GM10248 (cell line): ENCODE data around the gene FBLN2.

ENCODE experiments used
- CTCF ChIA-PET: fragments of 300-600 bp; sonication (Branson Sonifier 250); formaldehyde crosslinking; extraction: SDS; loops from one replicate; lab custom pipeline; 2021; ENCODE audit warnings: antibody characterized with exemption; lab: Yijun Ruan, JAX
- POLR2A ChIA-PET: fragments of 350-650 bp; sonication (Branson Sonifier 250); formaldehyde crosslinking; extraction: SDS; loops from one replicate; lab custom pipeline; 2020; ENCODE audit warnings: antibody characterized with exemption; lab: Yijun Ruan, JAX
- DNase-seq: peaks from one replicate; pipeline ENCODE4 v3.0.0; 2012; ENCODE audit errors: extremely low spot score
- TF ChIP-seq, protein P1 (sequence below): IDR thresholded peaks from 2 replicates; pipeline ENCODE4 v1.5.1; 2012; ENCODE audit warnings: mild to moderate bottlenecking, low read depth; ENCODE audit errors: extremely low read depth, missing control alignments, control extremely low read depth

The FBLN2 gene

DNA sequence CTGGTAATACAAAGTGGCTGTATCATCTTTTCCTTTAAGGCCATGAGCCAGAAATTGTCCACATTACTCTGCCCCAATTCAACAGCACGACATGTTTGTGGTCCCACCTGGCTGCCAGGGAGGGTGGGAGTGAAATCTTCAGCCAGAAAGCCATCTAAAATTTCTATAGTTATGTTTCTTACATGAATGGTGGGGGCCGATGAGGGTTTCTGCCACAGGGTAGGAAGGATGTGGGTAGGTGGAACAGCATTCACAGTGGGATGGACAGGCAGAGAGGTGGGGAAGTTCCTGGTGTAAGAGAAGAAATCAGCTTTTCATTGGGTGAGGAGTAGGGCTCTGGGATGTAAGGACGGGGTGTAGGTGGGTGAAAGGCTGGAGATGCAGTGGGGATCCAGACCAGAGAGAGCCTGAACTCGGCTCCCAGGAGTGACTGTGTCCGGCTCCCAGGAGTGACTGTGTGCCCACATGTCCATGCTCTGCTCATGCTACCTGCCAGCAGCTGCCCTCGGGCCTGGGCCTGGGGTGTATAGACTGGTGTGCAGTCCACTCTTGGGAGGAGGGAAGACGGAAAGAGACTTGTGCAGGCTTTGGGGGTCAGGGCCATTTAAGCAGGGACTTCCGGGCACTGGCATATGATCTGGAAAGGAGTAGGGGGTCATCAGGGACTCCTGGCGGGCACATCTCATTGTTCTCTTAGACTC is 3.8 kb upstream of the FBLN2 start:
- ChIA-PET CTCF (no interaction called here), POLR2A (no interaction called here)
- TF ChIP-seq, protein P1, sequence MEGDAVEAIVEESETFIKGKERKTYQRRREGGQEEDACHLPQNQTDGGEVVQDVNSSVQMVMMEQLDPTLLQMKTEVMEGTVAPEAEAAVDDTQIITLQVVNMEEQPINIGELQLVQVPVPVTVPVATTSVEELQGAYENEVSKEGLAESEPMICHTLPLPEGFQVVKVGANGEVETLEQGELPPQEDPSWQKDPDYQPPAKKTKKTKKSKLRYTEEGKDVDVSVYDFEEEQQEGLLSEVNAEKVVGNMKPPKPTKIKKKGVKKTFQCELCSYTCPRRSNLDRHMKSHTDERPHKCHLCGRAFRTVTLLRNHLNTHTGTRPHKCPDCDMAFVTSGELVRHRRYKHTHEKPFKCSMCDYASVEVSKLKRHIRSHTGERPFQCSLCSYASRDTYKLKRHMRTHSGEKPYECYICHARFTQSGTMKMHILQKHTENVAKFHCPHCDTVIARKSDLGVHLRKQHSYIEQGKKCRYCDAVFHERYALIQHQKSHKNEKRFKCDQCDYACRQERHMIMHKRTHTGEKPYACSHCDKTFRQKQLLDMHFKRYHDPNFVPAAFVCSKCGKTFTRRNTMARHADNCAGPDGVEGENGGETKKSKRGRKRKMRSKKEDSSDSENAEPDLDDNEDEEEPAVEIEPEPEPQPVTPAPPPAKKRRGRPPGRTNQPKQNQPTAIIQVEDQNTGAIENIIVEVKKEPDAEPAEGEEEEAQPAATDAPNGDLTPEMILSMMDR = no peak
- DNase-seq = no peak

DNA sequence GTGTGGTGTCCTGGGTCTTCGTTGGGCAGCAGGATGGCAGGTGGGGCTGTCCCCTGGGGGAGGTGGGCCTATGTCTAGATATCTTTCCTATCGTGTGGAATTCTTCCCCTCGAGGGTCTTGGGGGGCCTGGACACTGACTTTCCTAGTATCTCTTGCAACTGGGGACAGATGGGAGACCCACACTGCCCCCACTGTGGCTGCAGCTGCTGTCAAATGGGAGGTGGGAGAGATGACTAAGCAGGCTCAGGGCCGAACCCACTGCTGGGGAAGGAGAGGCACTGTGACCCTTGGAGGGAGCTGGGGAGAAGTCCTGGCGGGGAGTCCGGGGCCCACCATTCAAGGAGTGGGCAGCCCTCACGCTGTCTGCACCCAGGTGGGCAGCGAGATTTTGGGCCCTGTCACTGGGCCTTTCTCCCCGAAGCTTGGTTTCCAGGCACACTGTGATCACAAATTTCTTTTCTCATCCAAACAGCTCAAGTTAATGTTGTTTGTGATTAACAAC is 2.9 kb upstream of the FBLN2 start:
- CTCF ChIA-PET = no interaction called here
- POLR2A ChIA-PET = no interaction called here
- DNase-seq = no peak

DNA sequence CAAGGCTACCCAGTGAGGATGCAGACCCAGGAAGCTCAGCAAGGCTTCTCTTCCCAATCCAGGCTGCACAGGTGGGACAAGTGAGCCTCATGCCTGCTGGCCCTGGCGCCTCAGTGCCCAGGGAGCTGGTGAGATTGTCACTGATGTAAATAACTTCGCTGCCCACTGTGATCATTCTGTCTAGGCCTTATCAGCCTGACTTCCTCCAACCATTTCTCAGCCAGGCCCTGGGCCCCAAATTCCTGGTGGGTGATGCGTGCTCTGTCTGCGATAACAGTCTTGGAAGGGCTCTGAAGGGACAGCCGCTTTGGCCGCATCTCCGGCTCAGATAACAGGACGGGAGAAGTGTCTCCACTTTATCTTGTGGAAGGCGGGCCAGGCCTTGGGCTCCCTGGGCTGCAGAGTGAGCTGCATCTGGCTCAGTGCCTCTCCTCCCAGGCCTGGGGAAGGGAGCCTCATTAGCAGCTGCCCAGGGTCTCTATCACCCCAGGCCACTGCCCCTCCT is 2.2 kb upstream of the FBLN2 start:
- ChIA-PET POLR2A (no interaction called here), CTCF (no interaction called here)
- DNase-seq = no peak
- TF ChIP-seq, protein P1 = no peak

More for the DNA sequence above, 2.9 kb upstream of the FBLN2 start:
- TF ChIP-seq, protein P1 = no peak

DNA sequence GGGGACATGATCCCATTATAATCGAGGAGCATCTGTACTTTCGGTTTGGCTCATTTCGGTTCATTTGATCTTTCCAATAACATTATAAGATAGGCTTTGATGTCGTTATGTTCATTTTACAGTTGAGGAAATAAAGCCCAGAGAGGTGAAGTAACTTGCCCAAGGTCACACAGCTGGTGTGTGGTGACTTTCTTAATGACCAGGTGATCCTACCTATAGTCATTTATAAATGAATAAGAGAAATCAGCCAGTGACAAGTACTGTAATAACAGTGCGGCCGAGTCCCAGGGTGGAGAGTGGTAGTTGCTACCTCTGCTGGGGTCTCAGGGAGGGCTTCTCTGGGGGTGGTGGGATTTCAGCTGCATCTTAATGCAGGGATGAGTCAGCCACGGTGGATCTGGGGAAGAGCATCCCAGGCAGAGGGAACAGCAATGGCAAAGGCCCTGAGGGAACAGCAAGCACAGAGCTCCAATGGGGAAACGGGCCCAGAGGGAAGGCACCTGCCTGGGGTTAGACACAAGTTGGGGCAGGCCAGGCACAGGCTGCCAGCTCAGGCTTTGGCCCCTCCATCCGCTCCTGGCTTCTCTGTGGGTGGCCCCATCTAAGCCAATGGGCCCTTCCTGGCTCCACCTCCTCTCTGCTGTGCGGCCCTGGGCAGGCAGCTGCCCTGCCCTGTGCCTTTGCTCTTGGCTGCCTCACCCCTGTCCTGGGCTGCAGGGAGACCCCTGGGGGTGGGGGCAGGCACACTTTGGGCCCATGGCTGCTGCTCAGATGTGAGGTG is 1.1 kb upstream of the FBLN2 start:
- TF ChIP-seq, protein P1 = no peak
- ChIA-PET CTCF (no interaction called here), POLR2A (no interaction called here)
- DNase-seq = no peak

DNA sequence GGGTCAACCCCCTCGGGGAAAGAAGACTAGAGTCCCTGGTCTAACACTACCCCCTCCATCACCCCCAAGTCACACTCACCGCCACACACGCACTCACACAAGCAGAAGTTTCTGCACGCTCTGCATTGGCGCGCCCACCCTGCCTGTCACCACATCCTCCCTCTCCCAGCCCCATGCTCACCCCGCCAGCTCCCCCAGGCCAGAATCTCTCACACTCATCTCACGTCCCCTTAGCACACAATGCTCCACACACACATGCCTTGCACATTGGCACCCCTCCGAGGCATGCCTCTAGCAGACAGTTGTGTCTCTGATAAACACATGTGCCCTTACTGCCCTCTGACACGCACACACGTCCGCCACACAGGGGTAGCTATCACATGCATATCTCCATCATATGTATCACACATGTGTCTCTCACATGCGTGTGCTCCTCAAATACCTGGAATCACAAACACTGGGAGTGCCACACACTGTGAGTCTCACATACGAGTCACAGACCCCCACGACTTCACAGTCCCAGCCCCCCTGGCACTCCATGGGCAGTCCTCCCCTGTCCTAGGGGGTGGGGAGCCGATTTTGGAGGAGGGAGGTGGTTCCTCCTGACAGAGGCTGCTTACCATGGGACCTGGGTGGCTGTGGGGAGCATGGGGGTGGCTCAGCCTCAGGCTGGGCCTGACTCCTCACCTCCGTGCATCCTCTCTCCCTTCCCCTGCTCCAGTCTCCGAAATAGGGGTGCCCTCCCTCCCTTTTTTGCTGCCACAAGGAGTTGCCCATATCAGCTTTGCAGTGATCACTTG is 898 bp downstream of the FBLN2 start:
- ChIA-PET CTCF (no interaction called here), POLR2A (no interaction called here)
- DNase-seq = no peak
- TF ChIP-seq, protein P1 = no peak

DNA sequence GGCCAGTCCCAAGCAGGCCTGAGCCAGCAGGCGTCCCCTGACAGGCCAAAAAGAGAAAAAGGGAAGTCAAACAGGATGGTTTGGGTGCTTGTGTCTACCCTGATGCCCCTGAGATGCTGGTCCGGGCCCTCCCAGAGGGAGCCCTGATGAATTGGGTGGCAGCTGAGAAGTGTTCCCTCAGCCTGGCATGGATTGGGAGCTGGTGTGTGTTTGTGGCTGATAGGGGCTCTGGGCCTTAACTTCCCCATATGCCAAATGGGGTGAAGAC is 1.4 kb downstream of the FBLN2 start:
- TF ChIP-seq, protein P1 = no peak
- DNase-seq = no peak
- CTCF ChIA-PET = no interaction called here
- POLR2A ChIA-PET = no interaction called here
